Duodenal mucosa (tissue), 2 donors: ENCODE measurements around the gene CARNS1.
A peak's percentile ranks its signal among the peaks of the same experiment; 100 is the strongest.

Experiments used
- H3K27ac ChIP-seq: one replicate; pipeline ENCODE4 v1.7.0; 2013; ENCODE audit warnings: low read depth, low read length
- H3K27me3 ChIP-seq, 2 donors: one replicate each; pipeline ENCODE4 v1.7.0; 2013; ENCODE audit warnings: low read length in 2 of 2, control low read depth in 1 of 2; ENCODE audit not compliant: insufficient read depth in 2 of 2, control insufficient read depth in 1 of 2
- H3K36me3 ChIP-seq, 2 donors: one replicate each; pipeline ENCODE4 v1.7.0; 2013; ENCODE audit warnings: low read length in 2 of 2, control low read depth in 1 of 2; ENCODE audit not compliant: insufficient read depth in 2 of 2, control insufficient read depth in 1 of 2
- H3K4me1 ChIP-seq, 2 donors: one replicate each; pipeline ENCODE4 v1.7.0; 2013; ENCODE audit warnings: low read length in 2 of 2, control low read depth in 1 of 2; ENCODE audit not compliant: insufficient read depth in 2 of 2, control insufficient read depth in 1 of 2
- H3K4me3 ChIP-seq, 2 donors: one replicate each; pipeline ENCODE4 v1.7.0; 2013; ENCODE audit warnings: low read length in 2 of 2, low read depth in 1 of 2
- H3K9ac ChIP-seq, 2 donors: one replicate each; pipeline ENCODE4 v1.7.0; 2013; ENCODE audit warnings: low read length in 2 of 2, low read depth in 1 of 2
- H3K9me3 ChIP-seq, 2 donors: one replicate each; pipeline ENCODE4 v1.7.0; 2013; ENCODE audit warnings: low read length in 2 of 2, control low read depth in 1 of 2; ENCODE audit not compliant: control insufficient read depth in 1 of 2

Gene CARNS1

GRCh38 chr11:67409781-67410368 lies 5.6 kb upstream of the CARNS1 start:
- H3K27ac ChIP-seq, result peak overlapping the region; percentile 39
- peak overlapping the region in 1 of 2 donors; percentile 10 for H3K9ac ChIP-seq
- peaks cover 5 to 55% of the 10 kb centered on the region in 2 donors for H3K4me1 ChIP-seq
- H3K4me3 ChIP-seq, result peak overlapping the region; percentile 13 to 55
- peaks cover 6 to 15% of the 10 kb centered on the region in 2 donors for H3K27me3 ChIP-seq
- H3K36me3 ChIP-seq, result no peaks in the 10 kb centered on the region
- no peaks in the 10 kb centered on the region for H3K9me3 ChIP-seq

GRCh38 chr11:67410369-67410831 lies 5.1 kb upstream of the CARNS1 start:
- H3K27me3 ChIP-seq, result peaks cover 6 to 15% of the 10 kb centered on the region in 2 donors
- no peak overlapping the region for H3K27ac ChIP-seq
- peaks cover 9 to 53% of the 10 kb centered on the region in 2 donors for H3K4me1 ChIP-seq
- no peaks in the 10 kb centered on the region for H3K36me3 ChIP-seq
- H3K4me3 ChIP-seq, result peak overlapping the region in 1 of 2 donors; percentile 13
- no peak overlapping the region for H3K9ac ChIP-seq
- no peaks in the 10 kb centered on the region for H3K9me3 ChIP-seq

GRCh38 chr11:67410984-67411784 lies 4.3 kb upstream of the CARNS1 start:
- H3K4me1 ChIP-seq, result peaks cover 14 to 46% of the 10 kb centered on the region in 2 donors

GRCh38 chr11:67411785-67412152 lies 3.7 kb upstream of the CARNS1 start:
- peaks cover 6 to 15% of the 10 kb centered on the region in 2 donors for H3K27me3 ChIP-seq
- no peak overlapping the region for H3K9ac ChIP-seq
- no peak overlapping the region for H3K4me3 ChIP-seq
- H3K36me3 ChIP-seq, result no peaks in the 10 kb centered on the region
- no peaks in the 10 kb centered on the region for H3K9me3 ChIP-seq
- no peak overlapping the region for H3K27ac ChIP-seq
- peaks cover 17 to 42% of the 10 kb centered on the region in 2 donors for H3K4me1 ChIP-seq

More at GRCh38 chr11:67410984-67411784, 4.3 kb upstream of the CARNS1 start:
- H3K9ac ChIP-seq, result no peak overlapping the region
- H3K27me3 ChIP-seq, result peaks cover 6 to 15% of the 10 kb centered on the region in 2 donors
- H3K27ac ChIP-seq, result no peak overlapping the region
- H3K9me3 ChIP-seq, result no peaks in the 10 kb centered on the region
- no peaks in the 10 kb centered on the region for H3K36me3 ChIP-seq
- no peak overlapping the region for H3K4me3 ChIP-seq

GRCh38 chr11:67412495-67413179 lies 2.8 kb upstream of the CARNS1 start:
- H3K36me3 ChIP-seq, result no peaks in the 10 kb centered on the region
- H3K4me3 ChIP-seq, result no peak overlapping the region
- H3K9ac ChIP-seq, result no peak overlapping the region
- peaks cover 6 to 15% of the 10 kb centered on the region in 2 donors for H3K27me3 ChIP-seq
- H3K4me1 ChIP-seq, result peaks cover 19 to 33% of the 10 kb centered on the region in 2 donors
- H3K27ac ChIP-seq, result no peak overlapping the region
- no peaks in the 10 kb centered on the region for H3K9me3 ChIP-seq

- H3K4me3 ChIP-seq, result no peak overlapping the region
- no peaks in the 10 kb centered on the region for H3K9me3 ChIP-seq
- H3K36me3 ChIP-seq, result no peaks in the 10 kb centered on the region
- peaks cover 19 to 27% of the 10 kb centered on the region in 2 donors for H3K4me1 ChIP-seq
- no peak overlapping the region for H3K27ac ChIP-seq
- peaks cover 6 to 15% of the 10 kb centered on the region in 2 donors for H3K27me3 ChIP-seq
- no peak overlapping the region for H3K9ac ChIP-seq
Observed at GRCh38 chr11:67413266-67413849, 2.1 kb upstream of the CARNS1 start.

- no peaks in the 10 kb centered on the region for H3K9me3 ChIP-seq
- peaks cover 2 to 5% of the 10 kb centered on the region in 2 donors for H3K27me3 ChIP-seq
- H3K4me1 ChIP-seq, result peaks cover 19 to 27% of the 10 kb centered on the region in 2 donors
- H3K9ac ChIP-seq, result no peak overlapping the region
- no peak overlapping the region for H3K27ac ChIP-seq
- no peaks in the 10 kb centered on the region for H3K36me3 ChIP-seq
- H3K4me3 ChIP-seq, result no peak overlapping the region
Observed at GRCh38 chr11:67416416-67417335, 1.2 kb downstream of the CARNS1 start.

- Histone ChIP-seq H3K9me3 (no peaks in the 10 kb centered on the region), H3K4me3 (no peak overlapping the region), H3K27me3 (no peaks in the 10 kb centered on the region), H3K9ac (no peak overlapping the region), H3K27ac (no peak overlapping the region), H3K36me3 (no peaks in the 10 kb centered on the region), H3K4me1 (peaks cover 19 to 27% of the 10 kb centered on the region in 2 donors)
Observed at GRCh38 chr11:67417425-67417824, 1.9 kb downstream of the CARNS1 start.
